Measurements from ENCODE around the gene XRCC4.

Gene XRCC4

GRCh38 chr5:83376461-83376860, 299.1 kb downstream of the XRCC4 start:
- Mint-ChIP-seq H3K27me3 (peaks cover 5% of the 10 kb centered on the region), H3K36me3 (no peaks in the 10 kb centered on the region), H3K9me3 (no peaks in the 10 kb centered on the region)

GRCh38 chr5:83377131-83377865, 300.0 kb downstream of the XRCC4 start:
- ATAC-seq (ENCODE audit: low read depth) (no peak), DNase-seq (ENCODE audit: low spot score in 2 of 2) (no peak)
- Mint-ChIP-seq H3K4me1 (no peaks in the 10 kb centered on the region), H3K9me3 (no peaks in the 10 kb centered on the region), H3K27ac (no peak overlapping the region), H3K4me3 (no peak overlapping the region), H3K27me3 (peaks cover 3% of the 10 kb centered on the region), H3K36me3 (no peaks in the 10 kb centered on the region)

More at GRCh38 chr5:83376461-83376860, 299.1 kb downstream of the XRCC4 start:
- no peak for ATAC-seq (ENCODE audit: low read depth)
- H3K4me1 Mint-ChIP-seq, result no peaks in the 10 kb centered on the region
- no peak overlapping the region for H3K27ac Mint-ChIP-seq
- no peak for DNase-seq (ENCODE audit: low spot score in 2 of 2)
- H3K4me3 Mint-ChIP-seq, result no peak overlapping the region

- H3K27ac Mint-ChIP-seq, result no peak overlapping the region
- ATAC-seq (ENCODE audit: low read depth) (no peak), DNase-seq (ENCODE audit: low spot score in 2 of 2) (no peak)
- peaks cover 3% of the 10 kb centered on the region for H3K27me3 Mint-ChIP-seq
- H3K36me3 Mint-ChIP-seq, result no peaks in the 10 kb centered on the region
- no peaks in the 10 kb centered on the region for H3K4me1 Mint-ChIP-seq
- no peak overlapping the region for H3K4me3 Mint-ChIP-seq
- peaks cover 3% of the 10 kb centered on the region for H3K9me3 Mint-ChIP-seq
Measured at GRCh38 chr5:83378624-83379289, 301.4 kb downstream of the XRCC4 start.

- H3K4me3 Mint-ChIP-seq, result no peak overlapping the region
- no peaks in the 10 kb centered on the region for H3K27me3 Mint-ChIP-seq
- DNase-seq (ENCODE audit: low spot score in 2 of 2), result no peak
- H3K27ac Mint-ChIP-seq, result no peak overlapping the region
- peaks cover 5% of the 10 kb centered on the region for H3K9me3 Mint-ChIP-seq
- no peak for ATAC-seq (ENCODE audit: low read depth)
- no peaks in the 10 kb centered on the region for H3K4me1 Mint-ChIP-seq
- H3K36me3 Mint-ChIP-seq, result no peaks in the 10 kb centered on the region
Measured at GRCh38 chr5:83385812-83386211, 308.5 kb downstream of the XRCC4 start.

GRCh38 chr5:83387041-83387440, 309.7 kb downstream of the XRCC4 start:
- no peaks in the 10 kb centered on the region for H3K4me1 Mint-ChIP-seq
- H3K27ac Mint-ChIP-seq, result no peak overlapping the region
- H3K27me3 Mint-ChIP-seq, result no peaks in the 10 kb centered on the region
- H3K36me3 Mint-ChIP-seq, result no peaks in the 10 kb centered on the region
- peaks cover 5% of the 10 kb centered on the region for H3K9me3 Mint-ChIP-seq
- H3K4me3 Mint-ChIP-seq, result no peak overlapping the region
- no peak for DNase-seq (ENCODE audit: low spot score in 2 of 2)
- ATAC-seq (ENCODE audit: low read depth), result no peak

- no peaks in the 10 kb centered on the region for H3K27me3 Mint-ChIP-seq
- peaks cover 3% of the 10 kb centered on the region for H3K9me3 Mint-ChIP-seq
- no peaks in the 10 kb centered on the region for H3K4me1 Mint-ChIP-seq
- DNase-seq (ENCODE audit: low spot score in 2 of 2) (no peak), ATAC-seq (ENCODE audit: low read depth) (no peak)
- no peak overlapping the region for H3K27ac Mint-ChIP-seq
- H3K36me3 Mint-ChIP-seq, result no peaks in the 10 kb centered on the region
- H3K4me3 Mint-ChIP-seq, result no peak overlapping the region
Measured at GRCh38 chr5:83388608-83389007, 311.3 kb downstream of the XRCC4 start.

- Mint-ChIP-seq H3K36me3 (no peaks in the 10 kb centered on the region), H3K27me3 (no peaks in the 10 kb centered on the region), H3K4me1 (no peaks in the 10 kb centered on the region), H3K4me3 (no peak overlapping the region), H3K9me3 (no peaks in the 10 kb centered on the region), H3K27ac (no peak overlapping the region)
- DNase-seq (ENCODE audit: low spot score in 2 of 2), result no peak
- no peak for ATAC-seq (ENCODE audit: low read depth)
Measured at GRCh38 chr5:83392766-83393503, 315.6 kb downstream of the XRCC4 start.

- no peaks in the 10 kb centered on the region for H3K4me1 Mint-ChIP-seq
- DNase-seq (ENCODE audit: low spot score in 2 of 2) (no peak), ATAC-seq (ENCODE audit: low read depth) (no peak)
- H3K9me3 Mint-ChIP-seq, result no peaks in the 10 kb centered on the region
- no peaks in the 10 kb centered on the region for H3K27me3 Mint-ChIP-seq
- H3K36me3 Mint-ChIP-seq, result no peaks in the 10 kb centered on the region
- H3K27ac Mint-ChIP-seq, result no peak overlapping the region
- no peak overlapping the region for H3K4me3 Mint-ChIP-seq
Measured at GRCh38 chr5:83393504-83393866, 316.1 kb downstream of the XRCC4 start.

- Mint-ChIP-seq H3K4me1 (no peaks in the 10 kb centered on the region), H3K4me3 (no peak overlapping the region), H3K27me3 (no peaks in the 10 kb centered on the region), H3K36me3 (no peaks in the 10 kb centered on the region), H3K9me3 (no peaks in the 10 kb centered on the region), H3K27ac (no peak overlapping the region)
- no peak for ATAC-seq (ENCODE audit: low read depth)
- DNase-seq (ENCODE audit: low spot score in 2 of 2), result no peak
Measured at GRCh38 chr5:83394190-83394589, 316.8 kb downstream of the XRCC4 start.

GRCh38 chr5:83396662-83397061, 319.3 kb downstream of the XRCC4 start:
- H3K4me3 Mint-ChIP-seq, result no peak overlapping the region
- no peaks in the 10 kb centered on the region for H3K4me1 Mint-ChIP-seq
- ATAC-seq (ENCODE audit: low read depth), result no peak

GRCh38 chr5:83397658-83398057, 320.3 kb downstream of the XRCC4 start:
- DNase-seq (ENCODE audit: low spot score in 2 of 2), result no peak
- H3K27ac Mint-ChIP-seq, result no peak overlapping the region
- H3K4me1 Mint-ChIP-seq, result no peaks in the 10 kb centered on the region
- no peaks in the 10 kb centered on the region for H3K36me3 Mint-ChIP-seq
- no peak for ATAC-seq (ENCODE audit: low read depth)
- no peaks in the 10 kb centered on the region for H3K27me3 Mint-ChIP-seq
- no peak overlapping the region for H3K4me3 Mint-ChIP-seq
- no peaks in the 10 kb centered on the region for H3K9me3 Mint-ChIP-seq

More at GRCh38 chr5:83396662-83397061, 319.3 kb downstream of the XRCC4 start:
- no peak for DNase-seq (ENCODE audit: low spot score in 2 of 2)
- no peaks in the 10 kb centered on the region for H3K36me3 Mint-ChIP-seq
- no peaks in the 10 kb centered on the region for H3K27me3 Mint-ChIP-seq
- H3K9me3 Mint-ChIP-seq, result no peaks in the 10 kb centered on the region
- H3K27ac Mint-ChIP-seq, result no peak overlapping the region

GRCh38 chr5:83400241-83400640, 322.9 kb downstream of the XRCC4 start:
- ATAC-seq (ENCODE audit: low read depth), result no peak

GRCh38 chr5:83400701-83401100, 323.4 kb downstream of the XRCC4 start:
- H3K9me3 Mint-ChIP-seq, result no peaks in the 10 kb centered on the region
- H3K27ac Mint-ChIP-seq, result no peak overlapping the region
- DNase-seq (ENCODE audit: low spot score in 2 of 2), result no peak
- H3K4me1 Mint-ChIP-seq, result no peaks in the 10 kb centered on the region
- H3K4me3 Mint-ChIP-seq, result no peak overlapping the region
- no peak for ATAC-seq (ENCODE audit: low read depth)
- H3K27me3 Mint-ChIP-seq, result no peaks in the 10 kb centered on the region
- no peaks in the 10 kb centered on the region for H3K36me3 Mint-ChIP-seq

More at GRCh38 chr5:83400241-83400640, 322.9 kb downstream of the XRCC4 start:
- no peak overlapping the region for H3K27ac Mint-ChIP-seq
- H3K27me3 Mint-ChIP-seq, result no peaks in the 10 kb centered on the region
- DNase-seq (ENCODE audit: low spot score in 2 of 2), result no peak
- H3K36me3 Mint-ChIP-seq, result no peaks in the 10 kb centered on the region
- H3K4me3 Mint-ChIP-seq, result no peak overlapping the region
- no peaks in the 10 kb centered on the region for H3K9me3 Mint-ChIP-seq
- H3K4me1 Mint-ChIP-seq, result no peaks in the 10 kb centered on the region

- DNase-seq (ENCODE audit: low spot score in 2 of 2) (no peak), ATAC-seq (ENCODE audit: low read depth) (no peak)
- H3K36me3 Mint-ChIP-seq, result no peaks in the 10 kb centered on the region
- H3K4me3 Mint-ChIP-seq, result no peak overlapping the region
- no peaks in the 10 kb centered on the region for H3K9me3 Mint-ChIP-seq
- no peaks in the 10 kb centered on the region for H3K27me3 Mint-ChIP-seq
- H3K4me1 Mint-ChIP-seq, result no peaks in the 10 kb centered on the region
- no peak overlapping the region for H3K27ac Mint-ChIP-seq
Measured at GRCh38 chr5:83401122-83401731, 323.9 kb downstream of the XRCC4 start.

Data from memory B cell (primary cell).